Kidney (tissue), 14 donors: ENCODE results near the gene DLG4. TPM values are rescaled to one million over a fixed set of nuclear protein-coding genes. Genes with fewer than 3 reads are reported as not detected.
"Not testable (repeated sequence)": the region's sequence is repeated elsewhere in the genome, so short reads cannot be mapped to it uniquely, and the experiment has no call there.

ENCODE experiments used
- DNase-seq, 5 donors: peaks; one replicate each; pipeline ENCODE4 v3.0.0-alpha.2; 2013 to 2020
- FAIRE-seq: peaks from 2 replicates; lab custom pipeline; 2012; peaks lifted over from hg19 to GRCh38; lab: Jason Lieb, UNC
- H3K27ac ChIP-seq, 2 donors: one replicate each; pipeline ENCODE4 v1.7.0; 2013; ENCODE audit warnings: low read depth in 2 of 2, low read length in 2 of 2, inconsistent platforms in 1 of 2
- H3K27me3 ChIP-seq: one replicate; pipeline ENCODE4 v1.7.1; 2013; ENCODE audit warnings: low read length, inconsistent platforms; ENCODE audit not compliant: control insufficient read depth, insufficient read depth
- H3K36me3 ChIP-seq, 3 donors: one replicate each; pipeline versions ENCODE4 v1.7.0 to v1.7.1; 2013; ENCODE audit warnings: low read length in 3 of 3, control low read depth in 1 of 3, inconsistent platforms in 1 of 3; ENCODE audit not compliant: insufficient read depth in 3 of 3, control insufficient read depth in 2 of 3
- H3K4me1 ChIP-seq, 3 donors: one replicate each; pipeline versions ENCODE4 v1.7.0 to v1.7.1; 2013; ENCODE audit warnings: low read length in 3 of 3, inconsistent platforms in 1 of 3, low read depth in 1 of 3; ENCODE audit not compliant: control insufficient read depth in 2 of 3, insufficient read depth in 2 of 3
- H3K4me3 ChIP-seq, 3 donors: one replicate each; pipeline versions ENCODE4 v1.7.0 to v1.8.1; 2013; ENCODE audit warnings: low read length in 3 of 3, control low read depth in 1 of 3, inconsistent platforms in 1 of 3
- H3K9ac ChIP-seq, 3 donors: one replicate each; pipeline versions ENCODE4 v1.7.0 to v1.7.1; 2013; ENCODE audit warnings: low read length in 3 of 3, control low read depth in 1 of 3, inconsistent platforms in 1 of 3
- H3K9me3 ChIP-seq, 3 donors: one replicate each; pipeline versions ENCODE4 v1.7.0 to v1.7.1; 2013; ENCODE audit warnings: low read length in 3 of 3, control low read depth in 1 of 3, inconsistent platforms in 1 of 3; ENCODE audit not compliant: control insufficient read depth in 2 of 3, insufficient read depth in 1 of 3
- intact Hi-C: fragments of 100-400 bp; cut with DNase I; formaldehyde crosslinking; loops from one replicate; pipeline ENCODE4 v1.11.1; 2022
- polyA plus RNA-seq: library from polyadenylated mRNA; stranded (reverse); fragments of 350-450 nt; fragmentation: Illumina TruSeq; extraction: RNeasy Lipid Tissue Mini Kit (QIAGEN cat#74804); gene quantifications from one replicate; pipeline ENCODE4 v1.2.3, GENCODE V29; 2014; ENCODE audit warnings: low read depth, low replicate concordance; ENCODE audit not compliant: insufficient read depth
- total RNA-seq: library from RNA; stranded (reverse); fragmentation: NEBNext Ultra II Directional; extraction: Animal tissue kit (Norgen Biotek cat#: 25700); gene quantifications from one replicate; pipeline ENCODE4 v1.2.1, GENCODE V29; 2021
- TF ChIP-seq, protein P1 (sequence below): IDR thresholded peaks from 3 replicates; pipeline ENCODE4 v1.5.1; 2012; ENCODE audit warnings: mild to moderate bottlenecking, moderate library complexity, borderline replicate concordance; ENCODE audit not compliant: insufficient read depth; ENCODE audit errors: extremely low read depth
- donor health status: control.
- donor health status: control.
- donor health status: control.
- donor health status: control.
- donor health status: control.
- donor health status: DM: yes; HTN: yes; CAD: no.
- donor health status: Normal renal cell carcinoma (clear cell type).

Gene DLG4
- total and polyA plus RNA-seq, 2 donors from 2014 or later: 6.6 to 18.9 TPM

DNA sequence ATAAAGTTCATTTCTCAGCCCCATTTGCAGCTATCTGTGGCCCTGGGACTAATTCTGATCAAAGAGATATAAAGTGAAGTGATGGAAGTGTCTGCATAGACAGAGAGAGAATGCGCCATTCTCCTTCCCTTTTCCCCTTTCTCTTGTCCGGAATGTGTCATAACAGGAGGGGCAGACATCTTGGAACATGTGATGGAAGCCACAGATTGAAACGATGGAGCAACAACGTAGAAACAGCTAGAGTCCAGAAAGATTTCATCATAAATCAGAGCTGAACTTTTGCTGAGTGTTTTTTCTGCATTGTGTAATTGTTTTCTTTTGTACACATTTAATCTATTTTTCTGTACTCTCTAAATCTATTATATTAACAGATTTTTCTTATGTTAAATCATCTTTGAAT lies 51.8 kb downstream of the DLG4 start:
- TF ChIP-seq, protein P1, sequence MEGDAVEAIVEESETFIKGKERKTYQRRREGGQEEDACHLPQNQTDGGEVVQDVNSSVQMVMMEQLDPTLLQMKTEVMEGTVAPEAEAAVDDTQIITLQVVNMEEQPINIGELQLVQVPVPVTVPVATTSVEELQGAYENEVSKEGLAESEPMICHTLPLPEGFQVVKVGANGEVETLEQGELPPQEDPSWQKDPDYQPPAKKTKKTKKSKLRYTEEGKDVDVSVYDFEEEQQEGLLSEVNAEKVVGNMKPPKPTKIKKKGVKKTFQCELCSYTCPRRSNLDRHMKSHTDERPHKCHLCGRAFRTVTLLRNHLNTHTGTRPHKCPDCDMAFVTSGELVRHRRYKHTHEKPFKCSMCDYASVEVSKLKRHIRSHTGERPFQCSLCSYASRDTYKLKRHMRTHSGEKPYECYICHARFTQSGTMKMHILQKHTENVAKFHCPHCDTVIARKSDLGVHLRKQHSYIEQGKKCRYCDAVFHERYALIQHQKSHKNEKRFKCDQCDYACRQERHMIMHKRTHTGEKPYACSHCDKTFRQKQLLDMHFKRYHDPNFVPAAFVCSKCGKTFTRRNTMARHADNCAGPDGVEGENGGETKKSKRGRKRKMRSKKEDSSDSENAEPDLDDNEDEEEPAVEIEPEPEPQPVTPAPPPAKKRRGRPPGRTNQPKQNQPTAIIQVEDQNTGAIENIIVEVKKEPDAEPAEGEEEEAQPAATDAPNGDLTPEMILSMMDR: no peak
- no peak overlapping the region for H3K4me3 ChIP-seq
- no peak for FAIRE-seq
- intact Hi-C loops: no loop called here
- no peak for DNase-seq
- peaks cover 0 to 6% (median 0%) of the 10 kb centered on the region in 3 donors for H3K9me3 ChIP-seq
- no peaks in the 10 kb centered on the region for H3K36me3 ChIP-seq
- H3K4me1 ChIP-seq: no peaks in the 10 kb centered on the region
- no peaks in the 10 kb centered on the region for H3K27me3 ChIP-seq
- H3K27ac ChIP-seq: no peak overlapping the region
- H3K9ac ChIP-seq: no peak overlapping the region

DNA sequence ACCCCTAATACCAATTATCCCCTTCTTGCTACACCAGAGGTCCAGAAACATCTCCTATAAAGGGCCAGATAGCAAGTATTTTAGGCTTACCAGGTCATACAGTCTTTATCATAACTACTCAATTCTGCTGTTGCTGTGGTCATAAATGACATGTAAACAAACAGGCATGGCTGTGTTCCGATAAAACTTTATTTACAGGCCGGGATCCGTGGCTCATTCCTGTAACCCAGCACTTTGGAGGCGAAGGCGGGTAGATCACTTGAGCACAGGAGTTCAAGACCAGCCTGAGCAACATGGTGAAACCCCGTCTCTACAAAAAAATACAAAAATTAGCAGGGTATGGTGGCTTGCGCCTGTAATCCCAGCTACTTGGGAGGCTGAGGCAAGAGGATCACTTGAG lies 52.8 kb downstream of the DLG4 start:
- intact Hi-C loops: no loop called here

DNA sequence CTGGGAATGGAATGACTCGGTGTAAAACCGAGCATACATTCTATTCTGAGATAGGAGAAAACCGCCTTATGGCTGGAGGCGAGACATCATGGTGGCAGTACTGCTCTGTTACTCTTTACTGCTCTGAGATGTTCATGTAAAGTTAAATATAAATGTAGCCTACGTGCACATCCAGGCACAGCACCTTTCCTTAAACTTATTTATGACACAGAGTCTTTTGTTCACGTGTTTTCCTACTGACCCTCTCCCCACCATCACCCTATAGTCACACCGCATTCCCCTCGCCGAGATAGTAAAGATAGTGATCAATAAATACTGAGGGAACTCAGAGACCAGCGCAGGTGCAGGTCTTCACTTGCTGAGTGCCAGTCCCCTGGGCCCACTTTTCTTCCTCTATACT lies 60.1 kb downstream of the DLG4 start:
- H3K27me3 ChIP-seq, H3K27ac ChIP-seq, intact Hi-C loops, H3K9ac ChIP-seq, H3K4me3 ChIP-seq, H3K9me3 ChIP-seq, H3K4me1 ChIP-seq, FAIRE-seq, H3K36me3 ChIP-seq: not testable (repeated sequence)
- peak in 1 of 5 donors; percentile 0 for DNase-seq

More for the DNA sequence above, 52.8 kb downstream of the DLG4 start:
- TF ChIP-seq, protein P1: no peak
- Histone ChIP-seq H3K27ac (no peak overlapping the region), H3K36me3 (no peaks in the 10 kb centered on the region), H3K27me3 (no peaks in the 10 kb centered on the region), H3K9ac (no peak overlapping the region), H3K4me3 (no peak overlapping the region), H3K9me3 (peaks cover 0 to 6% (median 0%) of the 10 kb centered on the region in 3 donors), H3K4me1 (no peaks in the 10 kb centered on the region)
- FAIRE-seq: no peak
- no peak for DNase-seq

DNA sequence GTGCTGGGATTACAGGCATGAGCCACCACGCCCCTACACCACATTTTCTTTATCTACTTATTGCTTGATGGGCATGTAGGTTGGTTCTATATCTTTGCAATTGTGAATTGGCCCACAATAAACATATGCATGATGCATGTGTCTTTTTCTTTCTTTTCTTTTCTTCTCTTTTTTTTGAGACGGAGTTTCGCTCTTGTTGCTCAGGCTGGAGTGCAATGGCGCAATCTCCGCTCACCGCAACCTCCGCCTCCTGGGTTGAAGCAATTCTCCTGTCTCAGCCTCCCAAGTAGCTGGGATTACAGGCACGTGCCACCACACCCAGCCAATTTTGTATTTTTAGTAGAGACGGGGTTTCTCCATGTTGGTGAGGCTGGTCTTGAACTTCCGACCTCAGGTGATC lies 61.2 kb downstream of the DLG4 start:
- H3K27ac ChIP-seq, H3K36me3 ChIP-seq, H3K4me1 ChIP-seq, H3K9me3 ChIP-seq, FAIRE-seq, H3K9ac ChIP-seq, H3K4me3 ChIP-seq, H3K27me3 ChIP-seq, intact Hi-C loops: not testable (repeated sequence)
- peak in 1 of 5 donors; percentile 5 for DNase-seq
